CD4-positive, alpha-beta memory T cell (primary cell): ENCODE results near the gene FREM3. TPM values are rescaled to one million over a fixed set of nuclear protein-coding genes. Genes with fewer than 3 reads are reported as not detected.
A peak's percentile ranks its signal among the peaks of the same experiment; 100 is the strongest.
"Not testable (repeated sequence)": the region's sequence is repeated elsewhere in the genome, so short reads cannot be mapped to it uniquely, and the experiment has no call there.

Experiments used
- CTCF ChIA-PET: fragments of 350-600 bp; sonication (Branson Sonifier 250); formaldehyde crosslinking; loops from one replicate; lab custom pipeline; 2021; ENCODE audit warnings: inconsistent platforms; ENCODE audit not compliant: partially characterized antibody; lab: Charles Lee
- POLR2A ChIA-PET: fragments of 350-600 bp; sonication (Branson Sonifier 250); formaldehyde crosslinking; loops from one replicate; lab custom pipeline; 2021; ENCODE audit not compliant: partially characterized antibody; lab: Charles Lee
- DNase-seq, 5 donors: peaks; one replicate each; pipeline versions ENCODE4 v3.0.0 to v3.0.0-alpha.2; 2020 to 2022; ENCODE audit warnings: mixed read lengths in 1 of 5
- H3K27ac ChIP-seq: one replicate; pipeline ENCODE4 v1.7.0; 2013; ENCODE audit warnings: low read depth, low read length
- H3K27me3 ChIP-seq: 2 replicates; pipeline ENCODE4 v1.7.0; 2013; ENCODE audit warnings: mild to moderate bottlenecking, low read length, moderate library complexity; ENCODE audit not compliant: insufficient read depth
- H3K36me3 ChIP-seq: 2 replicates; pipeline ENCODE4 v1.7.0; 2013; ENCODE audit warnings: mild to moderate bottlenecking, low read length, moderate library complexity; ENCODE audit not compliant: insufficient read depth
- H3K4me1 ChIP-seq: 2 replicates; pipeline ENCODE4 v1.7.0; 2013; ENCODE audit warnings: mild to moderate bottlenecking, low read length, moderate library complexity; ENCODE audit not compliant: insufficient read depth
- H3K4me3 ChIP-seq, 2 donors: one replicate each; pipeline ENCODE4 v1.7.0; 2013; ENCODE audit warnings: low read length in 2 of 2, mild to moderate bottlenecking in 1 of 2
- H3K9me3 ChIP-seq, 2 donors: one replicate each; pipeline ENCODE4 v1.7.0; 2013; ENCODE audit warnings: low read length in 2 of 2, control low read depth in 1 of 2; ENCODE audit not compliant: control insufficient read depth in 1 of 2
- H3K27ac Mint-ChIP-seq, 7 donors: one replicate each; pipeline ENCODE4 v1.8.0; 2020 to 2021; ENCODE audit warnings: mixed read lengths in 7 of 7, mild to moderate bottlenecking in 6 of 7, inconsistent platforms in 3 of 7, moderate library complexity in 3 of 7
- H3K27me3 Mint-ChIP-seq, 2 donors: one replicate each; pipeline ENCODE4 v1.8.0; 2020 to 2021; ENCODE audit warnings: mixed read lengths in 2 of 2
- H3K36me3 Mint-ChIP-seq, 2 donors: one replicate each; pipeline ENCODE4 v1.8.0; 2020 to 2021; ENCODE audit warnings: mixed read lengths in 2 of 2, inconsistent platforms in 1 of 2, mild to moderate bottlenecking in 1 of 2
- H3K4me1 Mint-ChIP-seq, 4 donors: one replicate each; pipeline ENCODE4 v1.8.0; 2020 to 2021; ENCODE audit warnings: mixed read lengths in 4 of 4, mild to moderate bottlenecking in 1 of 4
- H3K4me3 Mint-ChIP-seq, 8 donors: one replicate each; pipeline ENCODE4 v1.8.0; 2020 to 2021; ENCODE audit warnings: mixed read lengths in 8 of 8, mild to moderate bottlenecking in 7 of 8, moderate library complexity in 6 of 8, inconsistent platforms in 3 of 8
- H3K9me3 Mint-ChIP-seq, 8 donors: one replicate each; pipeline ENCODE4 v1.8.0; 2020 to 2021; ENCODE audit warnings: mixed read lengths in 8 of 8, mild to moderate bottlenecking in 5 of 8, inconsistent platforms in 3 of 8, moderate library complexity in 1 of 8
- intact Hi-C: fragments of 100-400 bp; cut with micrococcal nuclease; formaldehyde crosslinking; loops from one replicate; pipeline ENCODE4 v1.15.1; 2023
- polyA plus RNA-seq, 2 donors: library from polyadenylated mRNA; unstranded; fragments of 300-500 nt; fragmentation: Illumina TruSeq; gene quantifications; one replicate each; pipeline ENCODE4 v1.2.3, GENCODE V29; 2021
- total RNA-seq, 2 experiments: library from RNA; stranded (reverse); gene quantifications; one replicate each; pipeline ENCODE4 v1.2.3, GENCODE V29; 2021

Gene FREM3
- total and polyA plus RNA-seq, 4 experiments from 2014 or later, result not detected

GRCh38 chr4:143701365-143701764 is 890 bp upstream of the FREM3 start:
- intact Hi-C loops, result no loop called here
- Histone ChIP-seq H3K36me3 (no peaks in the 10 kb centered on the region), H3K9me3 (no peaks in the 10 kb centered on the region), H3K27ac (no peak overlapping the region), H3K27me3 (peaks cover 8% of the 10 kb centered on the region), H3K4me3 (peak overlapping the region; percentile 29 to 49), H3K4me1 (peaks cover 20% of the 10 kb centered on the region)
- CTCF ChIA-PET, result no interaction called here
- Mint-ChIP-seq H3K4me3 (peak overlapping the region; percentile 24 to 85 (median 80)), H3K4me1 (peaks cover 4 to 36% (median 9%) of the 10 kb centered on the region in 4 donors), H3K36me3 (no peaks in the 10 kb centered on the region), H3K9me3 (peaks cover 0 to 19% (median 7%) of the 10 kb centered on the region in 8 donors), H3K27ac (peak overlapping the region in 3 of 7 donors; percentile 23 to 78 (median 37)), H3K27me3 (peaks cover 23 to 34% of the 10 kb centered on the region in 2 donors)
- DNase-seq, result peak in 3 of 5 donors; percentile 0 to 37 (median 5)
- POLR2A ChIA-PET, result no interaction called here

DNA sequence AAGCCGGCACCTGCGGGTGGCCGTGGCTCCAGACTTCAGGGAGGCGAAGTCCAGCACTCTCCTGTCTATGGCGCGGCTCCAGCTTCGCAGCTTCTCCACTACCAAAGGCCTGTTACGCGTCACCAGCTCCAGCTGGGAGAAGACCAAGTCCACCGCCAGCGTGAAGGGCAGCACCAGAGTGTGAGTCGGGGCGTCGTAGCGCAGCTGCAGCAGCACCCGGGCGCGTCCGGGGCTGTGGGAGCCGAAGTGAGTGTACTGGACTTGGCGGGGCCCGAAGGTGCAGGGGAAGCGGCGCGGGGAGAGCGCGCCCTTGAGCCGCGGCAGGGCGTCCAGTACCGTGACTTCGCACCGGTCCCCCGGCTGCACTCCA is 444 bp downstream of the FREM3 start:
- Histone ChIP-seq H3K4me3 (peak overlapping the region in 1 of 2 donors; percentile 29), H3K4me1 (peaks cover 20% of the 10 kb centered on the region), H3K9me3 (no peaks in the 10 kb centered on the region), H3K27ac (no peak overlapping the region), H3K27me3 (peaks cover 8% of the 10 kb centered on the region), H3K36me3 (no peaks in the 10 kb centered on the region)
- POLR2A ChIA-PET, result no interaction called here
- Mint-ChIP-seq H3K27ac (peak overlapping the region in 1 of 7 donors; percentile 17), H3K36me3 (peaks cover 0 to 2% of the 10 kb centered on the region in 2 donors), H3K4me1 (peaks cover 4 to 36% (median 9%) of the 10 kb centered on the region in 4 donors), H3K9me3 (peaks cover 0 to 21% (median 9%) of the 10 kb centered on the region in 8 donors), H3K27me3 (peaks cover 25 to 34% of the 10 kb centered on the region in 2 donors), H3K4me3 (peak overlapping the region in 6 of 8 donors; percentile 35 to 83 (median 67))
- intact Hi-C loops, result no loop called here
- CTCF ChIA-PET, result interaction anchor here (1.2 kb wide), 1 partner anchor 10 kb away, joined by 3 read pairs; no protein-coding TSS in a partner anchor
- DNase-seq, result no peak

DNA sequence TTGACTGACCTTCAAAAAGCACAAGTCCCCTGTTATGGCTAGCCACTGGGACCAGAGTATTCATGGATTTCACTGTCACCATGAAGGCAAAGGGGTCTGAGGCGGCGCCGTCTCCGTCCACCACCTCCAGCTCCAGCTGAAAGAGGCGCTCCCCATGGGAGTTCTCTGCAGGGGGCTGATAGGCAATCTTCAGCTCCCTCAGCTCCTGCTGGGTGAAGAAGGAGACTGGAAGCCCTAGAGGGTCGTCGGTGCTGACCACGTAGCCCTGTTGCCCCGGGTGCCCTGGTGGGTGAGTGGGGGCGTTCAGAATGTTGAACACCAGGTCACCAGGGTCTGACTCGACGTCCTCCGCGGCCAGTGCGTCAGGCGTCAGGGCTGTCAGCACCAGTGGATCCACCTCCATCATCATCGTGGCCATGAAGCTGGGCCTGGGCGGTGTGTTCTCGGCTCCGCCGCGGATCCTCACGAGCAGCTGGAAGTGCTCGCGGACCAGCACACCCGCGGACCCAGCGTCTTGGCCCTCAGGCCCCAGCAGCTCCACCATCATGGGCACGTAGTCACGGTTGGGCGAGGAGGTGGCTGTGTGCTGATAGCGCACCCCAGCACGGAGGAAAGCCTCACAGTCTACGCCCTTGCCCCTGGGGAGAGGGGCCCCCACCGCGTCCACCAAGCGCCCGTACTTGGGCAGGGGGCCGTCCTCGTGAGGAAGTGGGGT is 987 bp downstream of the FREM3 start:
- Histone ChIP-seq H3K4me3 (peak overlapping the region in 1 of 2 donors; percentile 29), H3K9me3 (no peaks in the 10 kb centered on the region), H3K27me3 (peaks cover 8% of the 10 kb centered on the region), H3K36me3 (no peaks in the 10 kb centered on the region), H3K27ac (no peak overlapping the region), H3K4me1 (peaks cover 20% of the 10 kb centered on the region)
- H3K9me3 Mint-ChIP-seq, result peaks cover 0 to 21% (median 9%) of the 10 kb centered on the region in 8 donors
- intact Hi-C loops, result no loop called here
- H3K36me3 Mint-ChIP-seq, result peaks cover 0 to 2% of the 10 kb centered on the region in 2 donors
- CTCF ChIA-PET, result interaction anchor here (1.2 kb wide), 1 partner anchor 9 kb away, joined by 3 read pairs; no protein-coding TSS in a partner anchor
- DNase-seq, result no peak
- H3K4me1 Mint-ChIP-seq, result peaks cover 4 to 36% (median 9%) of the 10 kb centered on the region in 4 donors
- peak overlapping the region in 5 of 8 donors; percentile 46 to 83 (median 71) for H3K4me3 Mint-ChIP-seq
- H3K27ac Mint-ChIP-seq, result no peak overlapping the region
- POLR2A ChIA-PET, result no interaction called here
- H3K27me3 Mint-ChIP-seq, result peaks cover 25 to 34% of the 10 kb centered on the region in 2 donors

DNA sequence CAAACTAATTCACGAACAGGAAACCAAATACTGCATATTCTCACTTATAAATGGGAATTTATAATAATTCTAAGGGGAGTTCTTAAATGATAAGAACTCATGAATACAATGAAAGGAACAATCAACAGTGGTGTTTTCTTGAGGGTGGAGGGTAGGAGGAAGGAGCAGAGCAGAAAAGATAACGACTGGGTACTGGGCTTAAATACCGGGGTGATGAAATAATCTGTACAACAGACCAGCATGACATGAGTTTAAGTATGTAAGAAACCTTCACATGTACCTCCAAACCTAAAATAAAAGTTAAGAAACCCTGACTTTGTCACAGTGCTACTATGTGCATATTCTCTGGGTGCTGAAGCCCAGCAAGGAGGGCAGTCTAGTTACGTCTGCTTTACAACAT is 6.6 kb downstream of the FREM3 start:
- Mint-ChIP-seq H3K36me3 (peaks cover 0 to 2% of the 10 kb centered on the region in 2 donors), H3K9me3 (peaks cover 0 to 24% (median 11%) of the 10 kb centered on the region in 8 donors), H3K4me1 (peaks cover 0 to 9% (median 0%) of the 10 kb centered on the region in 4 donors), H3K27me3 (peaks cover 8 to 19% of the 10 kb centered on the region in 2 donors), H3K4me3 (no peak overlapping the region), H3K27ac (no peak overlapping the region)
- CTCF ChIA-PET, result no interaction called here
- Histone ChIP-seq H3K4me3 (no peak overlapping the region), H3K9me3 (no peaks in the 10 kb centered on the region), H3K36me3 (no peaks in the 10 kb centered on the region), H3K27ac (no peak overlapping the region), H3K27me3 (peaks cover 4% of the 10 kb centered on the region), H3K4me1 (no peaks in the 10 kb centered on the region)
- no peak for DNase-seq
- intact Hi-C loops, result no loop called here
- POLR2A ChIA-PET, result no interaction called here

- no peaks in the 10 kb centered on the region for H3K4me1 Mint-ChIP-seq
- peaks cover 3 to 5% of the 10 kb centered on the region in 2 donors for H3K27me3 Mint-ChIP-seq
- POLR2A ChIA-PET, result no interaction called here
Observed at GRCh38 chr4:143692241-143692640, 8.2 kb downstream of the FREM3 start.

GRCh38 chr4:143679434-143679833 is 21.0 kb downstream of the FREM3 start:
- Histone ChIP-seq H3K27me3 (no peaks in the 10 kb centered on the region), H3K36me3 (no peaks in the 10 kb centered on the region), H3K4me1 (no peaks in the 10 kb centered on the region), H3K4me3 (no peak overlapping the region), H3K27ac (no peak overlapping the region), H3K9me3 (no peaks in the 10 kb centered on the region)
- no peak for DNase-seq
- ChIA-PET POLR2A (no interaction called here), CTCF (no interaction called here)
- Mint-ChIP-seq H3K4me3 (no peak overlapping the region), H3K36me3 (peaks cover 0 to 5% of the 10 kb centered on the region in 2 donors), H3K27ac (no peak overlapping the region), H3K27me3 (peaks cover 0 to 2% of the 10 kb centered on the region in 2 donors), H3K9me3 (peaks cover 2 to 38% (median 23%) of the 10 kb centered on the region in 8 donors), H3K4me1 (no peaks in the 10 kb centered on the region)
- intact Hi-C loops, result no loop called here

More at GRCh38 chr4:143692241-143692640, 8.2 kb downstream of the FREM3 start:
- Histone ChIP-seq H3K36me3 (no peaks in the 10 kb centered on the region), H3K27me3 (no peaks in the 10 kb centered on the region), H3K4me1 (no peaks in the 10 kb centered on the region), H3K4me3 (no peak overlapping the region), H3K27ac (no peak overlapping the region), H3K9me3 (no peaks in the 10 kb centered on the region)
- H3K4me3 Mint-ChIP-seq, result no peak overlapping the region
- H3K9me3 Mint-ChIP-seq, result peaks cover 0 to 24% (median 14%) of the 10 kb centered on the region in 8 donors
- CTCF ChIA-PET, result interaction anchor here (0.5 kb wide), 1 partner anchor 584 kb away, joined by 4 read pairs; no protein-coding TSS in a partner anchor
- intact Hi-C loops, result no loop called here
- H3K27ac Mint-ChIP-seq, result no peak overlapping the region
- DNase-seq, result no peak
- H3K36me3 Mint-ChIP-seq, result peaks cover 0 to 2% of the 10 kb centered on the region in 2 donors

GRCh38 chr4:143673629-143674028 is 26.8 kb downstream of the FREM3 start:
- H3K9me3 ChIP-seq, CTCF ChIA-PET, intact Hi-C loops, H3K4me1 Mint-ChIP-seq, H3K4me3 ChIP-seq, H3K4me1 ChIP-seq, H3K36me3 Mint-ChIP-seq, H3K36me3 ChIP-seq, H3K27ac ChIP-seq, H3K27me3 ChIP-seq, H3K27me3 Mint-ChIP-seq, DNase-seq, H3K4me3 Mint-ChIP-seq, H3K27ac Mint-ChIP-seq, POLR2A ChIA-PET: not testable (repeated sequence)
- peaks cover 0 to 25% (median 15%) of the 10 kb centered on the region in 8 donors for H3K9me3 Mint-ChIP-seq
